NCI-H1048 (cell line): ENCODE data around the gene TMEM273.

Experiments
- DNase-seq: peaks from one replicate; lab custom pipeline; 2025; lab: John Stamatoyannopoulos, UW

The TMEM273 gene

DNA sequence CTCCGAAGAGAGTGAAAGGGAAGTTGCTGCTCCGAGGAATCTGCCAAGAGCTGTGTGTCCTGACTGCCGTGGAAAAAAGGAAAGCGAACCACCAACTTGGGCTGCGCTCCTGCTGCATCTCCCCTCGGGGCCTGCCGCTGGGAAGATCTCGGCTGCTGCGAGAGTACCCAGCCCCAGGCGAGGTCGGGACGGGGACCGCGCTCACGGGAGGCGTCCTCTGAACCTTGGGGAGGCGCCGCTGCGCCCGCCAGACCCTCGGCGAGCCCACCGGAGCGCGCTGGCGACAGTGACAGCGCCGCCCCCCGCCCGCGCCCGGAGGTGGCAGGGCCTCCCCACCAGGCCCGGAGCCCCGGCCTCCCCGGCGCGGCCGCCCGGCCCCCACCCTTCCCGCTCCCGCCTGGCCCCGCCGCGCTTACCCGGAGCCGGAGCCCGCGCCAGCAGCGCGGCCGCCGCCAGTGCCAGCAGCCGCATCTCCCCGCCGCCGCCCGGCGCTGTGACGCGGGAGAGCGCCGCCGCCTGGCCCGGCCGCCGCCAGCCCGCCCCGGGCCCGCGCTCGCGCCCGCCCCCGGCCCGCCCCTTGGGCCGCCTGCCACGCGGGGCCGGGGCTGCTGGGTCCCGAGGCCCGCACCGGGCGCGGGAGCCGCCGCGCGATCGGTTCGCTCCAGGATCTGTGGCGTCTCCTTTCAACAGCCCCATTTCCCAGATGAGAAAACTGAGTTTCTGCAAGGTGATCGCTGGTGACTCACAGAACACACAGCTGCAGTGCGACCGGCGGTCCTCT, 73.0 kb downstream of the TMEM273 start, which contains the start of gene VSTM4:
TSS of gene VSTM4 (minus strand) at position 508 of the 781 bp plus-strand sequence. CDS start at position 471, 37 bp downstream.
- DNase-seq = no peak

- no peak for DNase-seq
These were observed 73.5 kb downstream of the TMEM273 start for GRCh38 chr10:49114718-49115014.

- no peak for DNase-seq
These were observed 74.5 kb downstream of the TMEM273 start for GRCh38 chr10:49113741-49114141.

DNA sequence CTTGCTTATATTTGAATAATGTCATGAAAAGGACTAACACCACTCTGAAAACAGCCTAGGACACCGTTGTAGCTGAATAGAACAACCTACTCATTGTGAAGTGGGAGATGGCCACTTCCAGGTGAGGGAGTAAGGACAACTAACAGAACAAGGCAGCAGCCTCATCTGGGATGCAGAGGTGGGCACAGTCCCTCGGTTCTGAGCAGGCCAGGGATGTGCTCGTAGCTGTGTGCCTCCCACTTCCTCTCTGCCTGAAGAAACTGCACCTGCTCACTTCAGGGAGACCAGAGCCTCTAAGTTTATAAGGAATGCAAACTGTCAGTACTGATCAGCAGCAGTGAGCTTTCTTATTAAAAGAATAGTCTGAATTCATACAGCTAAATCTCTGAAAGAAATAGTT, 75.3 kb downstream of the TMEM273 start:
- no peak for DNase-seq

DNA sequence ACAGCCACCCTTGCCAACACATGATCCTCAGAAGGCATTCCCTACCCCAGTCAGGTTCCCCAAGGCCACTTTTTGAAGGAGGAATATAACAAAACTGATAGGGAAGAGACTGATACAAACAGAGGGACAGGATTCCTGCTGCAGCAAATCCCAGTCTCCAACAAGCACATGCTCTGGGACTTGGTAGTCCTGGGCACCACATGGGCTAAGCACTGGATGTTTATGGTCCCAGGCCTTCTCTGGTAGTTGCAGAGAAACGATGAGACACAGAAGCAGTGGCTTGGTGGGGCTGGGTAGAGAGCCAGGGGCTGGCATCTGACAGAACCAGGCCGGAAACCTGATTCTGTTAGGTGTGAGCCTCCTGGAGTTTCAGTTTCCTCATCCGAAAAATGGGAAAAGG, 76.1 kb downstream of the TMEM273 start:
- DNase-seq = no peak

DNA sequence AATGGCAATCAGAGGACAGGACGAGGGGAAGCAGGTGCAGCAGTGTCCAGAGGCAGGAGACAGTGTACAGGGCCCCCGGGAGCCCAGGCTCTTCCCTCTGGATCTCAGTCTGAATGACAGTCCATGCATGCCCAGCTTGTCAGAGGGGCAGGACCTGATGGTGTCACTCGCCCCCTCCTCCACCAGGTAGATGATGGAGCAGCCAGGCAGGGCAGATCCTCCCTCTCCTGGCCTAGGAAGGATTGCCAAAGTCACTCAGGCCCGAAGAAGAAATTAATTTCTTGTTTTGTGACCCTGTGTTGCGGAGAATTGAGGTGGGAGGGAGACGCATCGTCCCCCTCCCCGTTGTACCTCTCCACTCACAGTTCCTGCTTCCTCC, 76.9 kb downstream of the TMEM273 start:
- DNase-seq = no peak

GRCh38 chr10:49110684-49111319, 77.4 kb downstream of the TMEM273 start:
- no peak for DNase-seq

DNA sequence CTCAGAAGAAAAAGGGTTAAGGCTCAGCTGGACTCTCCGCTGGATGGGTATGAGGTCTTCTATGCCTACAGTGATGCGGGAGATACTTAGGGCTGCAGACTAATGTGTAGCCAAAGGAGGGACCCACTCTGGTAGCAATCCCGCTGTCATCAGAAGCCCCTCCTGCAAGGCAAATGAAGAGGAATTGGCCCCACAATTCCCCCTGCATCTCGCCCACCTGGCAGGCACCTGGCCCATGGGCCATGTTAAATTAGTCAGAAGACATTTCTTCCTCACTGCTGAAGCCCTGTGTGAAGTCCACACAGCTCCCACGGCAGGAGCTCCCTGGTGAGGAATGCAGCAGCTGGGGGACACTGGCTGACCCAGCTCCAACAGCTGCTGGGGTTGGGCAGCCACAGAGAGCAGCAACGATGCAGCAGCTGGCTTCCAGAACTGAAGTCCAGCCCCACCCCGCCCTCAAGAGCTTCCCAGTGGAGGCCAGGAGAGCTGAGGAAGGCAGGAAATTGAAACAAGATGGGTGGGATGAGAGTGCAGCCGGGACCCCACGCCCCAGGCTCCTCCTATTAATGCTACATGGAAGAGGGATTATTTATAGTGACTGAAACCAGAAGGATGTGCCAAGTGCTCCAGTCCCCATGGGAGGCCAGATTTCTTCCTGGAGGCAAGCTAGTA, 78.4 kb downstream of the TMEM273 start:
- no peak for DNase-seq

GRCh38 chr10:49108656-49109055, 79.5 kb downstream of the TMEM273 start:
- no peak for DNase-seq

GRCh38 chr10:49107887-49108267, 80.3 kb downstream of the TMEM273 start:
- DNase-seq = no peak

DNA sequence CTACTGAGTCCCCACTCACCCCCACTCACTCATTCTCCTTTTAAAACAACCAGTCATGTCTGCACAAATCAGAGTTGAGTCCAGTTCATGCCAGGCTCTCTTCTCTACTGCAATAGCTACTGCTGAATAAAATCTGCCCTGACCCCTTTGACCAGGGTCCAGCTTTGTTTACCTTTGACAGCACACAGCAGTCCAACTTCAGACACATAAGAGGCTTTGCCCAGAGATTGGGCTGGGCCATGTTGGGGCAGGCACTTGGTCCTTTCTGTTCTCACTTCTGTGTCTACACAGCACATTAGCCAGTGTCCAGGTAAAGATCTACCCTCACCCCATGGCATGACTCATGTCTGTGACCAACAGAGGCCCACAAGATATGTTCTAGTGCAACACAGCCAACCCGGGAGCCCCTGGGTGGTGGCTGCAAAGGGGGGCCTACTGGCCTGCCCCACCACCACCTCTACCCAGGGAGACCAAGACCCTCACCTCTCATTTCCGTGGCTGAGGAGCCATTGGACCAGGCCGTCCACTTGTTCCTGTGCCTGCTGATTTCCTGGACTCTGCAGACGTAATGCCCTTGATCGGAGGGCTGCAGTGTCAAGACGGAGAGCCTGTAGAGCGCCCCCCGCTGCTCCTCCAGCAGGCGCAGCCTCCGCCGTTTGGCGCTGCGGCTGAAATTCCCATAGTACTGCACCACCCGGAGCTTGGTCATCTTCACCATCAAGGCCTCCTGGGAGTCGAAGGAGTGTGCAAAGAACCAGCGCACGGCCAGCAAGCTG, 80.9 kb downstream of the TMEM273 start:
- no peak for DNase-seq

- DNase-seq = no peak
These were observed 81.7 kb downstream of the TMEM273 start for GRCh38 chr10:49106451-49106850.

DNA sequence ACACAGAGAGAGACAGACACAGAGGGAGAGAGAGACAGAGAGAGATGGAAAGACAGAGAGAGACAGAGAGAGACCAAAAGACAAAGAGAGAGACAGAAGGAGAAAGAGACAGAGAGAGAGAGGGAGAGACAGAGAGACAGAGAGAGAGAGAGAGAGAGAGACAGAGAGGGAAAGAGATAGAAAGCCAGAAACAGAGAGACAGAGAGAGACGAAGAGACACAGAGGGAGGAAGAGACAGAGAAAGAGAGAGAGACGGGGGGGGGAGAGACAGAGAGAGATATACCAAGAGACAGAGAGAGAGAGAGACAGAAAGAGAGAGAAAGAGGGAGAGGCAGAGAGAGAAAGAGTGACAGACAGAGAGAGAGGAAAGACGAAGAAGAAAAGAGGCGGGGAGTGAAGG, 83.1 kb downstream of the TMEM273 start:
- DNase-seq = no peak
